ENCODE results near the gene EMX2.
"Not testable (repeated sequence)": the region's sequence is repeated elsewhere in the genome, so short reads cannot be mapped to it uniquely, and the experiment has no call there.

Gene EMX2

GRCh38 chr10:117504562-117504961 is 38.0 kb upstream of the EMX2 start:
- no peak overlapping the region for H3K4me3 ChIP-seq (ENCODE audit: low read length in 2 of 2)
- H3K4me1 ChIP-seq (ENCODE audit: control insufficient read depth, insufficient read depth, low read length) = no peaks in the 10 kb centered on the region
- H3K27me3 ChIP-seq (ENCODE audit: control insufficient read depth in 1 of 2, insufficient read depth in 2 of 2, low read length in 2 of 2) = peaks cover 3 to 14% of the 10 kb centered on the region in 2 donors
- no peak overlapping the region for H3K9ac ChIP-seq (ENCODE audit: low read length in 2 of 2)
- no peaks in the 10 kb centered on the region for H3K9me3 ChIP-seq (ENCODE audit: control insufficient read depth in 2 of 2, low read length in 2 of 2)
- no peak overlapping the region for H3K27ac ChIP-seq (ENCODE audit: low read length)
- H3K36me3 ChIP-seq (ENCODE audit: control insufficient read depth in 2 of 2, insufficient read depth in 2 of 2, low read length in 2 of 2) = no peaks in the 10 kb centered on the region

GRCh38 chr10:117507081-117507480 is 35.5 kb upstream of the EMX2 start:
- peaks cover 3 to 17% of the 10 kb centered on the region in 2 donors for H3K27me3 ChIP-seq (ENCODE audit: control insufficient read depth in 1 of 2, insufficient read depth in 2 of 2, low read length in 2 of 2)
- not testable (repeated sequence) for H3K27ac ChIP-seq (ENCODE audit: low read length); H3K36me3 ChIP-seq (ENCODE audit: control insufficient read depth in 2 of 2, insufficient read depth in 2 of 2, low read length in 2 of 2); H3K9ac ChIP-seq (ENCODE audit: low read length in 2 of 2); H3K4me3 ChIP-seq (ENCODE audit: low read length in 2 of 2); H3K4me1 ChIP-seq (ENCODE audit: control insufficient read depth, insufficient read depth, low read length); H3K9me3 ChIP-seq (ENCODE audit: control insufficient read depth in 2 of 2, low read length in 2 of 2)

GRCh38 chr10:117509573-117509972 is 33.0 kb upstream of the EMX2 start:
- Histone ChIP-seq H3K27me3 (ENCODE audit: control insufficient read depth in 1 of 2, insufficient read depth in 2 of 2, low read length in 2 of 2) (peaks cover 7 to 16% of the 10 kb centered on the region in 2 donors), H3K9me3 (ENCODE audit: control insufficient read depth in 2 of 2, low read length in 2 of 2) (no peaks in the 10 kb centered on the region), H3K4me1 (ENCODE audit: control insufficient read depth, insufficient read depth, low read length) (no peaks in the 10 kb centered on the region), H3K36me3 (ENCODE audit: control insufficient read depth in 2 of 2, insufficient read depth in 2 of 2, low read length in 2 of 2) (no peaks in the 10 kb centered on the region), H3K27ac (ENCODE audit: low read length) (no peak overlapping the region), H3K9ac (ENCODE audit: low read length in 2 of 2) (no peak overlapping the region), H3K4me3 (ENCODE audit: low read length in 2 of 2) (no peak overlapping the region)

- H3K9ac ChIP-seq (ENCODE audit: low read length in 2 of 2) = no peak overlapping the region
- H3K9me3 ChIP-seq (ENCODE audit: control insufficient read depth in 2 of 2, low read length in 2 of 2) = no peaks in the 10 kb centered on the region
- H3K27ac ChIP-seq (ENCODE audit: low read length) = no peak overlapping the region
- peaks cover 10 to 11% of the 10 kb centered on the region in 2 donors for H3K27me3 ChIP-seq (ENCODE audit: control insufficient read depth in 1 of 2, insufficient read depth in 2 of 2, low read length in 2 of 2)
- no peaks in the 10 kb centered on the region for H3K4me1 ChIP-seq (ENCODE audit: control insufficient read depth, insufficient read depth, low read length)
- H3K4me3 ChIP-seq (ENCODE audit: low read length in 2 of 2) = no peak overlapping the region
- H3K36me3 ChIP-seq (ENCODE audit: control insufficient read depth in 2 of 2, insufficient read depth in 2 of 2, low read length in 2 of 2) = no peaks in the 10 kb centered on the region
Measured at GRCh38 chr10:117511601-117512390, 30.8 kb upstream of the EMX2 start.

GRCh38 chr10:117514971-117515370 is 27.6 kb upstream of the EMX2 start:
- Histone ChIP-seq H3K9me3 (ENCODE audit: control insufficient read depth in 2 of 2, low read length in 2 of 2) (no peaks in the 10 kb centered on the region), H3K27ac (ENCODE audit: low read length) (no peak overlapping the region), H3K36me3 (ENCODE audit: control insufficient read depth in 2 of 2, insufficient read depth in 2 of 2, low read length in 2 of 2) (no peaks in the 10 kb centered on the region), H3K27me3 (ENCODE audit: control insufficient read depth in 1 of 2, insufficient read depth in 2 of 2, low read length in 2 of 2) (peaks cover 14 to 15% of the 10 kb centered on the region in 2 donors), H3K9ac (ENCODE audit: low read length in 2 of 2) (no peak overlapping the region), H3K4me3 (ENCODE audit: low read length in 2 of 2) (no peak overlapping the region), H3K4me1 (ENCODE audit: control insufficient read depth, insufficient read depth, low read length) (no peaks in the 10 kb centered on the region)

GRCh38 chr10:117516681-117517080 is 25.9 kb upstream of the EMX2 start:
- Histone ChIP-seq H3K9me3 (ENCODE audit: control insufficient read depth in 2 of 2, low read length in 2 of 2) (no peaks in the 10 kb centered on the region), H3K4me1 (ENCODE audit: control insufficient read depth, insufficient read depth, low read length) (no peaks in the 10 kb centered on the region), H3K27ac (ENCODE audit: low read length) (no peak overlapping the region), H3K36me3 (ENCODE audit: control insufficient read depth in 2 of 2, insufficient read depth in 2 of 2, low read length in 2 of 2) (no peaks in the 10 kb centered on the region), H3K9ac (ENCODE audit: low read length in 2 of 2) (no peak overlapping the region), H3K27me3 (ENCODE audit: control insufficient read depth in 1 of 2, insufficient read depth in 2 of 2, low read length in 2 of 2) (peaks cover 16 to 19% of the 10 kb centered on the region in 2 donors), H3K4me3 (ENCODE audit: low read length in 2 of 2) (no peak overlapping the region)

- Histone ChIP-seq H3K4me3 (ENCODE audit: low read length in 2 of 2) (no peak overlapping the region), H3K9ac (ENCODE audit: low read length in 2 of 2) (no peak overlapping the region), H3K36me3 (ENCODE audit: control insufficient read depth in 2 of 2, insufficient read depth in 2 of 2, low read length in 2 of 2) (no peaks in the 10 kb centered on the region), H3K27me3 (ENCODE audit: control insufficient read depth in 1 of 2, insufficient read depth in 2 of 2, low read length in 2 of 2) (peaks cover 14 to 19% of the 10 kb centered on the region in 2 donors), H3K4me1 (ENCODE audit: control insufficient read depth, insufficient read depth, low read length) (no peaks in the 10 kb centered on the region), H3K27ac (ENCODE audit: low read length) (no peak overlapping the region), H3K9me3 (ENCODE audit: control insufficient read depth in 2 of 2, low read length in 2 of 2) (no peaks in the 10 kb centered on the region)
Measured at GRCh38 chr10:117518246-117518645, 24.3 kb upstream of the EMX2 start.

GRCh38 chr10:117519286-117519685 is 23.3 kb upstream of the EMX2 start:
- Histone ChIP-seq H3K9me3 (ENCODE audit: control insufficient read depth in 2 of 2, low read length in 2 of 2) (no peaks in the 10 kb centered on the region), H3K36me3 (ENCODE audit: control insufficient read depth in 2 of 2, insufficient read depth in 2 of 2, low read length in 2 of 2) (no peaks in the 10 kb centered on the region), H3K27me3 (ENCODE audit: control insufficient read depth in 1 of 2, insufficient read depth in 2 of 2, low read length in 2 of 2) (peaks cover 19% of the 10 kb centered on the region in 2 donors), H3K9ac (ENCODE audit: low read length in 2 of 2) (no peak overlapping the region), H3K4me1 (ENCODE audit: control insufficient read depth, insufficient read depth, low read length) (no peaks in the 10 kb centered on the region), H3K4me3 (ENCODE audit: low read length in 2 of 2) (no peak overlapping the region), H3K27ac (ENCODE audit: low read length) (no peak overlapping the region)

GRCh38 chr10:117519879-117520278 is 22.7 kb upstream of the EMX2 start:
- Histone ChIP-seq H3K27ac (ENCODE audit: low read length) (no peak overlapping the region), H3K36me3 (ENCODE audit: control insufficient read depth in 2 of 2, insufficient read depth in 2 of 2, low read length in 2 of 2) (no peaks in the 10 kb centered on the region), H3K9me3 (ENCODE audit: control insufficient read depth in 2 of 2, low read length in 2 of 2) (no peaks in the 10 kb centered on the region), H3K9ac (ENCODE audit: low read length in 2 of 2) (no peak overlapping the region), H3K4me3 (ENCODE audit: low read length in 2 of 2) (no peak overlapping the region), H3K27me3 (ENCODE audit: control insufficient read depth in 1 of 2, insufficient read depth in 2 of 2, low read length in 2 of 2) (peaks cover 20 to 22% of the 10 kb centered on the region in 2 donors), H3K4me1 (ENCODE audit: control insufficient read depth, insufficient read depth, low read length) (no peaks in the 10 kb centered on the region)

GRCh38 chr10:117530791-117531190 is 11.8 kb upstream of the EMX2 start:
- H3K27ac ChIP-seq (ENCODE audit: low read length) = no peak overlapping the region
- H3K4me1 ChIP-seq (ENCODE audit: control insufficient read depth, insufficient read depth, low read length) = peaks cover 23% of the 10 kb centered on the region
- H3K9ac ChIP-seq (ENCODE audit: low read length in 2 of 2) = no peak overlapping the region
- no peak overlapping the region for H3K4me3 ChIP-seq (ENCODE audit: low read length in 2 of 2)
- H3K9me3 ChIP-seq (ENCODE audit: control insufficient read depth in 2 of 2, low read length in 2 of 2) = no peaks in the 10 kb centered on the region
- H3K27me3 ChIP-seq (ENCODE audit: control insufficient read depth in 1 of 2, insufficient read depth in 2 of 2, low read length in 2 of 2) = peaks cover 65% of the 10 kb centered on the region in 2 donors
- no peaks in the 10 kb centered on the region for H3K36me3 ChIP-seq (ENCODE audit: control insufficient read depth in 2 of 2, insufficient read depth in 2 of 2, low read length in 2 of 2)

- H3K36me3 ChIP-seq (ENCODE audit: control insufficient read depth in 2 of 2, insufficient read depth in 2 of 2, low read length in 2 of 2) = no peaks in the 10 kb centered on the region
- H3K27me3 ChIP-seq (ENCODE audit: control insufficient read depth in 1 of 2, insufficient read depth in 2 of 2, low read length in 2 of 2) = peaks cover 72% of the 10 kb centered on the region in 2 donors
- H3K9ac ChIP-seq (ENCODE audit: low read length in 2 of 2) = no peak overlapping the region
- H3K4me1 ChIP-seq (ENCODE audit: control insufficient read depth, insufficient read depth, low read length) = peaks cover 23% of the 10 kb centered on the region
- no peaks in the 10 kb centered on the region for H3K9me3 ChIP-seq (ENCODE audit: control insufficient read depth in 2 of 2, low read length in 2 of 2)
- H3K27ac ChIP-seq (ENCODE audit: low read length) = no peak overlapping the region
- no peak overlapping the region for H3K4me3 ChIP-seq (ENCODE audit: low read length in 2 of 2)
Measured at GRCh38 chr10:117531371-117532002, 11.1 kb upstream of the EMX2 start.
